OCI-LY7 (cell line): Measurements from ENCODE around the gene ANP32A. TPM values are rescaled to one million over a fixed set of nuclear protein-coding genes. Genes with fewer than 3 reads are reported as not detected.
A peak's percentile ranks its signal among the peaks of the same experiment; 100 is the strongest.

Source experiments
- BruUV-seq: library from RNA; stranded (reverse); fragments of 400-500 nt; replicated peaks from 2 replicates; lab custom pipeline; 2021; lab: Mats Ljungman, UMichigan
- CTCF ChIA-PET: fragments of 300-600 bp; sonication (Branson Sonifier 250); formaldehyde crosslinking; loops from one replicate; lab custom pipeline; 2022; ENCODE audit warnings: antibody characterized with exemption; ENCODE audit not compliant: unreplicated experiment; lab: Charles Lee
- POLR2A ChIA-PET: fragments of 300-600 bp; sonication (Branson Sonifier 250); formaldehyde crosslinking; loops from one replicate; lab custom pipeline; 2022; ENCODE audit warnings: antibody characterized with exemption; lab: Charles Lee
- DNase-seq: peaks from one replicate; pipeline ENCODE4 v3.0.0-alpha.2; 2015; ENCODE audit warnings: low spot score
- H2AFZ ChIP-seq: fragments of 200-600 bp; sonication (generic), shearing (Covaris generic); 2 replicates; pipeline ENCODE4 v1.6.1; 2014; ENCODE audit warnings: mild to moderate bottlenecking, antibody characterized with exemption, low read length, moderate library complexity
- H3K27ac ChIP-seq: fragments of 200-600 bp; sonication (generic); 2 replicates; pipeline ENCODE4 v1.5.1; 2014; ENCODE audit warnings: mixed run types, low read depth, mild to moderate bottlenecking, moderate library complexity, low read length, inconsistent platforms; ENCODE audit not compliant: poor library complexity, severe bottlenecking
- H3K36me3 ChIP-seq: fragments of 200-600 bp; sonication (generic); 2 replicates; pipeline ENCODE4 v1.6.1; 2014; ENCODE audit warnings: mild to moderate bottlenecking, antibody characterized with exemption, low read length, moderate library complexity, mixed read lengths; ENCODE audit not compliant: insufficient read depth
- H3K4me1 ChIP-seq: fragments of 200-600 bp; sonication (generic); 2 replicates; pipeline ENCODE4 v1.5.1; 2014; ENCODE audit warnings: mild to moderate bottlenecking, low read length; ENCODE audit not compliant: insufficient read depth, poor library complexity, severe bottlenecking
- H3K4me2 ChIP-seq: fragments of 200-600 bp; sonication (generic); 2 replicates; pipeline ENCODE4 v1.6.1; 2014; ENCODE audit warnings: mild to moderate bottlenecking, low read length
- H3K4me3 ChIP-seq: fragments of 200-600 bp; sonication (generic); 2 replicates; pipeline ENCODE4 v1.5.1; 2014; ENCODE audit warnings: mild to moderate bottlenecking, low read depth, low read length; ENCODE audit not compliant: poor library complexity, severe bottlenecking
- H3K79me2 ChIP-seq: fragments of 200-600 bp; sonication (generic); 2 replicates; pipeline ENCODE4 v1.6.1; 2016; ENCODE audit warnings: low read depth, mild to moderate bottlenecking, low read length, moderate library complexity, mixed read lengths; ENCODE audit not compliant: insufficient read depth
- H3K9me2 ChIP-seq: fragments of 200-600 bp; sonication (generic); 2 replicates; pipeline ENCODE4 v1.6.1; 2016; ENCODE audit warnings: mild to moderate bottlenecking, low read length, mixed read lengths; ENCODE audit not compliant: insufficient read depth
- H3K9me3 ChIP-seq: fragments of 200-600 bp; sonication (generic); 2 replicates; pipeline ENCODE4 v1.6.1; 2014; ENCODE audit warnings: mild to moderate bottlenecking, mixed run types, low read length, mixed read lengths
- H4K20me1 ChIP-seq: fragments of 200-600 bp; sonication (generic); 2 replicates; pipeline ENCODE4 v1.6.1; 2014; ENCODE audit warnings: mild to moderate bottlenecking, antibody characterized with exemption, low read length, moderate library complexity, mixed read lengths; ENCODE audit not compliant: insufficient read depth
- EZH2phosphoT487 ChIP-seq: fragments of 200-600 bp; sonication (generic); IDR thresholded peaks from 2 replicates; pipeline ENCODE4 v1.6.1; 2018; ENCODE audit warnings: low read depth, borderline replicate concordance, mild to moderate bottlenecking, mixed run types, antibody characterized with exemption, low read length, moderate library complexity, mixed read lengths
- intact Hi-C: fragments of 100-400 bp; cut with micrococcal nuclease; formaldehyde crosslinking; loops from one replicate; pipeline ENCODE4 v1.10.0; 2022; ENCODE audit not compliant: unreplicated experiment
- total RNA-seq, 2 experiments: library from RNA; depleted of rRNA in 1 of 2; stranded (reverse); fragments of >200 nt in 1 of 2; shearing (Covaris generic) in 1 of 2; gene quantifications; 2 replicates each; pipeline ENCODE4 v1.2.3, GENCODE V29; 2014 to 2022
- TF ChIP-seq, protein P1 (sequence below): fragments of 200-600 bp; sonication (generic); conservative IDR thresholded peaks from 2 replicates; pipeline ENCODE4 v1.5.1; 2014; ENCODE audit warnings: mild to moderate bottlenecking, antibody characterized with exemption, low read length, moderate library complexity, mixed read lengths

ANP32A gene
- total RNA-seq, 2 experiments from 2014 or later, result 232 to 580 TPM

DNA sequence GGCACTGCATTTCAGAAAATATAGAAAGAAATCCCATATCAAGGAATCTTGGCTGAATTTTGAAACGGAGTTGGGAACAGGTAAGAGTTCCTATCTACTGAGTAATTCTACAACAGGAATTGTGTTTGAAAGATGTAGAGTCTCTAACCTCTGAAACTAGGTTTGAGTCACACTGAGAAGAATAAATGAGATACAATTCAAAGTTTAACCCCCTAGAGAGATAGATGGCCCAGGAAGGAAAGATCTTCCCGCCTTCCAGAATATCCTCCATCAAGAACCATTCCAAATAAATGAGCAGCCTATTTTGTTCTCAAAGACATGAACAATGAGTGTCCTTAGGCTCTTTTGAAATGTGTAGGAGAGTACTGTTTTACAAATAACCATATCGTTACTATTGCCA lies 2.9 kb upstream of the ANP32A start:
- ChIA-PET POLR2A (interaction anchor here (1.0 to 1.4 kb wide), 3 partner anchors 9 to 44 kb away, joined by 3 to 5 read pairs (median 4); no protein-coding TSS in a partner anchor), CTCF (interaction anchor here (1.2 kb wide), 1 partner anchor 22 kb away, joined by 3 read pairs; no protein-coding TSS in a partner anchor)
- H3K4me1 ChIP-seq, result peaks cover 19% of the 10 kb centered on the region
- H3K9me2 ChIP-seq, result no peaks in the 10 kb centered on the region
- peaks cover 9% of the 10 kb centered on the region; the same call in 1 of the 2 replicates for H4K20me1 ChIP-seq
- no peak overlapping the region for H3K27ac ChIP-seq
- H3K79me2 ChIP-seq, result peaks cover 60% of the 10 kb centered on the region
- no peaks in the 10 kb centered on the region for H3K9me3 ChIP-seq
- TF ChIP-seq EZH2phosphoT487, result no peak
- TF ChIP-seq, protein P1, sequence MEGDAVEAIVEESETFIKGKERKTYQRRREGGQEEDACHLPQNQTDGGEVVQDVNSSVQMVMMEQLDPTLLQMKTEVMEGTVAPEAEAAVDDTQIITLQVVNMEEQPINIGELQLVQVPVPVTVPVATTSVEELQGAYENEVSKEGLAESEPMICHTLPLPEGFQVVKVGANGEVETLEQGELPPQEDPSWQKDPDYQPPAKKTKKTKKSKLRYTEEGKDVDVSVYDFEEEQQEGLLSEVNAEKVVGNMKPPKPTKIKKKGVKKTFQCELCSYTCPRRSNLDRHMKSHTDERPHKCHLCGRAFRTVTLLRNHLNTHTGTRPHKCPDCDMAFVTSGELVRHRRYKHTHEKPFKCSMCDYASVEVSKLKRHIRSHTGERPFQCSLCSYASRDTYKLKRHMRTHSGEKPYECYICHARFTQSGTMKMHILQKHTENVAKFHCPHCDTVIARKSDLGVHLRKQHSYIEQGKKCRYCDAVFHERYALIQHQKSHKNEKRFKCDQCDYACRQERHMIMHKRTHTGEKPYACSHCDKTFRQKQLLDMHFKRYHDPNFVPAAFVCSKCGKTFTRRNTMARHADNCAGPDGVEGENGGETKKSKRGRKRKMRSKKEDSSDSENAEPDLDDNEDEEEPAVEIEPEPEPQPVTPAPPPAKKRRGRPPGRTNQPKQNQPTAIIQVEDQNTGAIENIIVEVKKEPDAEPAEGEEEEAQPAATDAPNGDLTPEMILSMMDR, result no peak
- peaks cover 36% of the 10 kb centered on the region for H3K36me3 ChIP-seq
- BruUV-seq, result no TSS peak
- H3K4me3 ChIP-seq, result no peak overlapping the region
- DNase-seq, result no peak
- no peak overlapping the region for H3K4me2 ChIP-seq
- no peak overlapping the region for H2AFZ ChIP-seq
- intact Hi-C loops, result loop anchor here (5.0 kb wide), 1 partner anchor 191 kb away; no protein-coding TSS in a partner anchor

- H3K27ac ChIP-seq, result no peak overlapping the region
- H3K4me1 ChIP-seq, result peaks cover 16% of the 10 kb centered on the region
- BruUV-seq, result no TSS peak
- POLR2A ChIA-PET, result interaction anchor here (0.7 to 1.6 kb wide), 4 partner anchors 10 to 936 kb away, joined by 3 to 5 read pairs (median 4); no protein-coding TSS in a partner anchor
- TF ChIP-seq, protein P1, result no peak
- no peak for TF ChIP-seq EZH2phosphoT487
- DNase-seq, result no peak
- peaks cover 9% of the 10 kb centered on the region; the same call in 1 of the 2 replicates for H4K20me1 ChIP-seq
- no peaks in the 10 kb centered on the region for H3K9me2 ChIP-seq
- CTCF ChIA-PET, result no interaction called here
- peak overlapping the region; percentile 95 for H3K4me3 ChIP-seq
- H3K79me2 ChIP-seq, result peaks cover 68% of the 10 kb centered on the region
- peaks cover 42% of the 10 kb centered on the region for H3K36me3 ChIP-seq
- H3K4me2 ChIP-seq, result peak overlapping the region; percentile 90
- H3K9me3 ChIP-seq, result no peaks in the 10 kb centered on the region
- intact Hi-C loops, result loop anchor here (5.0 kb wide), 1 partner anchor 191 kb away; no protein-coding TSS in a partner anchor
- no peak overlapping the region for H2AFZ ChIP-seq
These were observed 2.1 kb upstream of the ANP32A start for GRCh38 chr15:68822818-68823217.

- TF ChIP-seq EZH2phosphoT487, result no peak
- TF ChIP-seq, protein P1, result no peak
- intact Hi-C loops, result loop anchor here (5.0 kb wide), 1 partner anchor 190 kb away; no protein-coding TSS in a partner anchor
- H3K4me1 ChIP-seq, result peaks cover 16% of the 10 kb centered on the region
- CTCF ChIA-PET, result no interaction called here
- peaks cover 77% of the 10 kb centered on the region for H3K79me2 ChIP-seq
- H3K9me3 ChIP-seq, result no peaks in the 10 kb centered on the region
- peak overlapping the region; percentile 95 for H3K4me3 ChIP-seq
- H3K4me2 ChIP-seq, result peak overlapping the region; percentile 90
- peaks cover 47% of the 10 kb centered on the region for H3K36me3 ChIP-seq
- peak overlapping the region; percentile 91 for H3K27ac ChIP-seq
- H2AFZ ChIP-seq, result no peak overlapping the region
- peak; percentile 45 for DNase-seq
- peaks cover 9% of the 10 kb centered on the region; the same call in 1 of the 2 replicates for H4K20me1 ChIP-seq
- no peaks in the 10 kb centered on the region for H3K9me2 ChIP-seq
- POLR2A ChIA-PET, result interaction anchor here (0.5 to 1.6 kb wide), 3 partner anchors 12 to 191 kb away, joined by 3 to 5 read pairs (median 3); no protein-coding TSS in a partner anchor
- TSS peak; percentile 61 for BruUV-seq
These were observed 1.2 kb upstream of the ANP32A start for GRCh38 chr15:68821841-68822381.
